Measurements from ENCODE around the gene MRPS18A. TPM values are rescaled to one million over a fixed set of nuclear protein-coding genes. Genes with fewer than 3 reads are reported as not detected.

MRPS18A gene
- total and polyA plus RNA-seq, 2 of the 13 experiments (the other 11 are each of a cell fraction or from before 2014, with no cell fraction given) = 87.8 to 89.1 TPM

DNA sequence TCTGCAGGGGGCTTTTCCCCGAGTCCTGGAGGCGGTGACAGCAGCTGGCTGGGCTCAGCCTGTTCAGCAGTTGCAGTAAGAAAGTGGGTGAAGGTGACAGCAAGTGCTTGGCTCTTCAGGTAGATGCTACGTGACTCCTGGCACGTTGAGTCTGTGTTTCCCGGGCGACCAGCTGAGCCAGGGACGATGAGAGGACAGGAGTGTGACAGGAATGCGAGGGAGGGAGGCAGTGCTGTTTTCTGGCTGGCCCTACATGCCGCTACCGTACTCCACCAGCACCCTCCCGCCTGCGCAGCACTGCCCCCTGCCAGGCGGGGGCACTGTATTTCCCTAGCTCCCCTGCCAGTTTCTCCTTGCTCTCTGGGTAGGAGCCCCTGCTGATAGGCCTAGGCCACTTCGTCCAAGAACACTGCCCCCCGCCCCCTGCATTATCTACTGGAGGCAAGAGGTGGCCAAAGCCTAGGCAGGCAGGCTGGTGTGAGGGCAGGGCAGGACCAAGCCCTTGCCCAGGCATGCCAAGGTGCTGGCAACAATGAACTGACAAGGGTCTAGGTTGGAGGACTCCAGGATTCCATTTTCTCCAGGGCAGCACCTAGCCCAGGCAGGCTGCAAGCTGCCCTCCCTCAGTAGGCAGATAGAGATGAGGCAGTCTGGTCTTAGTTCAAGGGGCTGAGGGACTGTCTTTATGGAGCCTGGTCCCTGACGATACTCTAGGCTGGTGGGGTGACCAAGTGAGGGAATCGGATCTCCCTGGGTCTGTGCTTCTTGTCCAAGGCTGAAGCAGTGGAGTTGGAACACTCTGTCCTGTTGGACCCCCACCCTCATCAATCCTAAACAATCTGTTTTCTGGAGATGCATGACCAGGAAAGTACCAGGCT, 19.2 kb downstream of the MRPS18A start (continued):
- no peak for TF ChIP-seq TBX3 (IDR thresholded peaks at IDR 0.05; ENCODE audit: borderline replicate concordance)
- no peak; the same call in 1 of the 2 replicates for TF ChIP-seq AHR (CRISPR knock-in tag; IDR thresholded peaks at IDR 0.05)
- TF ChIP-seq, protein P1, sequence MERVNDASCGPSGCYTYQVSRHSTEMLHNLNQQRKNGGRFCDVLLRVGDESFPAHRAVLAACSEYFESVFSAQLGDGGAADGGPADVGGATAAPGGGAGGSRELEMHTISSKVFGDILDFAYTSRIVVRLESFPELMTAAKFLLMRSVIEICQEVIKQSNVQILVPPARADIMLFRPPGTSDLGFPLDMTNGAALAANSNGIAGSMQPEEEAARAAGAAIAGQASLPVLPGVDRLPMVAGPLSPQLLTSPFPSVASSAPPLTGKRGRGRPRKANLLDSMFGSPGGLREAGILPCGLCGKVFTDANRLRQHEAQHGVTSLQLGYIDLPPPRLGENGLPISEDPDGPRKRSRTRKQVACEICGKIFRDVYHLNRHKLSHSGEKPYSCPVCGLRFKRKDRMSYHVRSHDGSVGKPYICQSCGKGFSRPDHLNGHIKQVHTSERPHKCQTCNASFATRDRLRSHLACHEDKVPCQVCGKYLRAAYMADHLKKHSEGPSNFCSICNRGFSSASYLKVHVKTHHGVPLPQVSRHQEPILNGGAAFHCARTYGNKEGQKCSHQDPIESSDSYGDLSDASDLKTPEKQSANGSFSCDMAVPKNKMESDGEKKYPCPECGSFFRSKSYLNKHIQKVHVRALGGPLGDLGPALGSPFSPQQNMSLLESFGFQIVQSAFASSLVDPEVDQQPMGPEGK (CRISPR knock-in tag; IDR thresholded peaks at IDR 0.05) = peak; percentile 60; the same call in 1 of the 2 replicates
- TF ChIP-seq, protein P2, sequence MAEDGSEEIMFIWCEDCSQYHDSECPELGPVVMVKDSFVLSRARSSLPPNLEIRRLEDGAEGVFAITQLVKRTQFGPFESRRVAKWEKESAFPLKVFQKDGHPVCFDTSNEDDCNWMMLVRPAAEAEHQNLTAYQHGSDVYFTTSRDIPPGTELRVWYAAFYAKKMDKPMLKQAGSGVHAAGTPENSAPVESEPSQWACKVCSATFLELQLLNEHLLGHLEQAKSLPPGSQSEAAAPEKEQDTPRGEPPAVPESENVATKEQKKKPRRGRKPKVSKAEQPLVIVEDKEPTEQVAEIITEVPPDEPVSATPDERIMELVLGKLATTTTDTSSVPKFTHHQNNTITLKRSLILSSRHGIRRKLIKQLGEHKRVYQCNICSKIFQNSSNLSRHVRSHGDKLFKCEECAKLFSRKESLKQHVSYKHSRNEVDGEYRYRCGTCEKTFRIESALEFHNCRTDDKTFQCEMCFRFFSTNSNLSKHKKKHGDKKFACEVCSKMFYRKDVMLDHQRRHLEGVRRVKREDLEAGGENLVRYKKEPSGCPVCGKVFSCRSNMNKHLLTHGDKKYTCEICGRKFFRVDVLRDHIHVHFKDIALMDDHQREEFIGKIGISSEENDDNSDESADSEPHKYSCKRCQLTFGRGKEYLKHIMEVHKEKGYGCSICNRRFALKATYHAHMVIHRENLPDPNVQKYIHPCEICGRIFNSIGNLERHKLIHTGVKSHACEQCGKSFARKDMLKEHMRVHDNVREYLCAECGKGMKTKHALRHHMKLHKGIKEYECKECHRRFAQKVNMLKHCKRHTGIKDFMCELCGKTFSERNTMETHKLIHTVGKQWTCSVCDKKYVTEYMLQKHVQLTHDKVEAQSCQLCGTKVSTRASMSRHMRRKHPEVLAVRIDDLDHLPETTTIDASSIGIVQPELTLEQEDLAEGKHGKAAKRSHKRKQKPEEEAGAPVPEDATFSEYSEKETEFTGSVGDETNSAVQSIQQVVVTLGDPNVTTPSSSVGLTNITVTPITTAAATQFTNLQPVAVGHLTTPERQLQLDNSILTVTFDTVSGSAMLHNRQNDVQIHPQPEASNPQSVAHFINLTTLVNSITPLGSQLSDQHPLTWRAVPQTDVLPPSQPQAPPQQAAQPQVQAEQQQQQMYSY (CRISPR knock-in tag; IDR thresholded peaks at IDR 0.05) = no peak
- TF ChIP-seq, protein P3, sequence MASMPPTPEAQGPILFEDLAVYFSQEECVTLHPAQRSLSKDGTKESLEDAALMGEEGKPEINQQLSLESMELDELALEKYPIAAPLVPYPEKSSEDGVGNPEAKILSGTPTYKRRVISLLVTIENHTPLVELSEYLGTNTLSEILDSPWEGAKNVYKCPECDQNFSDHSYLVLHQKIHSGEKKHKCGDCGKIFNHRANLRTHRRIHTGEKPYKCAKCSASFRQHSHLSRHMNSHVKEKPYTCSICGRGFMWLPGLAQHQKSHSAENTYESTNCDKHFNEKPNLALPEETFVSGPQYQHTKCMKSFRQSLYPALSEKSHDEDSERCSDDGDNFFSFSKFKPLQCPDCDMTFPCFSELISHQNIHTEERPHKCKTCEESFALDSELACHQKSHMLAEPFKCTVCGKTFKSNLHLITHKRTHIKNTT (CRISPR knock-in tag; IDR thresholded peaks at IDR 0.05) = no peak
- TF ChIP-seq GPN1 (CRISPR knock-in tag; IDR thresholded peaks at IDR 0.05; ENCODE audit: borderline replicate concordance) = no peak
- peak; percentile 60; the same call in 1 of the 2 replicates for TF ChIP-seq MEF2D (CRISPR knock-in tag; IDR thresholded peaks at IDR 0.05)
- no peak for TF ChIP-seq SALL2 (CRISPR knock-in tag; IDR thresholded peaks at IDR 0.05)
- TF ChIP-seq ZNF7 (CRISPR knock-in tag; IDR thresholded peaks at IDR 0.05) = 0 out of 2 replicates have a peak, but pooled peaks have one; percentile 17
- TF ChIP-seq ZNF589 (CRISPR knock-in tag; conservative IDR thresholded peaks at IDR 0.05) = peak; percentile 30; the same call in 1 of the 2 replicates
- TF ChIP-seq RFXAP (CRISPR knock-in tag; IDR thresholded peaks at IDR 0.05; ENCODE audit: borderline replicate concordance) = no peak
- no peak for TF ChIP-seq U2AF1 (optimal IDR thresholded peaks at IDR 0.05; ENCODE audit: low read depth, low read length)
- TF ChIP-seq, protein P4, sequence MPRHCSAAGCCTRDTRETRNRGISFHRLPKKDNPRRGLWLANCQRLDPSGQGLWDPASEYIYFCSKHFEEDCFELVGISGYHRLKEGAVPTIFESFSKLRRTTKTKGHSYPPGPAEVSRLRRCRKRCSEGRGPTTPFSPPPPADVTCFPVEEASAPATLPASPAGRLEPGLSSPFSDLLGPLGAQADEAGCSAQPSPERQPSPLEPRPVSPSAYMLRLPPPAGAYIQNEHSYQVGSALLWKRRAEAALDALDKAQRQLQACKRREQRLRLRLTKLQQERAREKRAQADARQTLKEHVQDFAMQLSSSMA (CRISPR knock-in tag; IDR thresholded peaks at IDR 0.05) = no peak
- no peak for TF ChIP-seq ONECUT2 (CRISPR knock-in tag; IDR thresholded peaks at IDR 0.05)
- no peak for TF ChIP-seq ZNF75D (CRISPR knock-in tag; IDR thresholded peaks at IDR 0.05; ENCODE audit: borderline replicate concordance)
- TF ChIP-seq SATB2 (CRISPR knock-in tag; IDR thresholded peaks at IDR 0.05) = no peak
- TF ChIP-seq GATAD2A (CRISPR knock-in tag; IDR thresholded peaks at IDR 0.05) = peak; percentile 42; the same call in 1 of the 2 replicates
- no peak for TF ChIP-seq TAF15 (IDR thresholded peaks at IDR 0.05; ENCODE audit: low read depth, low read length, poor library complexity, severe bottlenecking)
- TF ChIP-seq XRCC5 (optimal IDR thresholded peaks at IDR 0.05; ENCODE audit: low read length) = peak; percentile 94
- TF ChIP-seq, protein P5, sequence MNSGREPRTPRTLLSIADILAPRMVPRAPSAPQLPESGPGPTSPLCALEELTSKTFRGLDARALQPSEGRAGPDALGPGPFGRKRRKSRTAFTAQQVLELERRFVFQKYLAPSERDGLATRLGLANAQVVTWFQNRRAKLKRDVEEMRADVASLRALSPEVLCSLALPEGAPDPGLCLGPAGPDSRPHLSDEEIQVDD (CRISPR knock-in tag; IDR thresholded peaks at IDR 0.05; ENCODE audit: borderline replicate concordance) = no peak
- no peak for TF ChIP-seq ZEB1 (IDR thresholded peaks at IDR 0.05; ENCODE audit: insufficient replicate concordance, low read depth)
- no peak for TF ChIP-seq ISL2 (CRISPR knock-in tag; IDR thresholded peaks at IDR 0.05)

Data from HepG2 (cell line).